Measurements from ENCODE around the gene FBXO3. TPM values are rescaled to one million over a fixed set of nuclear protein-coding genes. Genes with fewer than 3 reads are reported as not detected.

FBXO3 gene
- total RNA-seq, 1 donor from 2014 or later, result 20.9 TPM

- peaks cover 35% of the 10 kb centered on the region for H3K36me3 Mint-ChIP-seq (ENCODE audit: low read depth)
- H3K4me1 Mint-ChIP-seq, result peaks cover 7% of the 10 kb centered on the region
- intact Hi-C loops (cut with micrococcal nuclease), result no loop called here
- H3K4me3 Mint-ChIP-seq, result no peak overlapping the region
- H3K27ac Mint-ChIP-seq, result no peak overlapping the region
- H3K27me3 Mint-ChIP-seq, result no peaks in the 10 kb centered on the region
- no peak for DNase-seq
- H3K9me3 Mint-ChIP-seq, result no peaks in the 10 kb centered on the region
Observed at GRCh38 chr11:33751878-33752277, 22.4 kb downstream of the FBXO3 start.

GRCh38 chr11:33747979-33748378, 26.3 kb downstream of the FBXO3 start:
- H3K36me3 Mint-ChIP-seq (ENCODE audit: low read depth), result peaks cover 23% of the 10 kb centered on the region
- intact Hi-C loops (cut with micrococcal nuclease), result no loop called here
- no peaks in the 10 kb centered on the region for H3K27me3 Mint-ChIP-seq

GRCh38 chr11:33743291-33743690, 31.0 kb downstream of the FBXO3 start:
- Mint-ChIP-seq H3K27ac (no peak overlapping the region), H3K4me1 (no peaks in the 10 kb centered on the region), H3K27me3 (peaks cover 3% of the 10 kb centered on the region), H3K4me3 (no peak overlapping the region), H3K9me3 (no peaks in the 10 kb centered on the region), H3K36me3 (ENCODE audit: low read depth) (peaks cover 15% of the 10 kb centered on the region)
- DNase-seq, result no peak
- intact Hi-C loops (cut with micrococcal nuclease), result loop anchor here (2.0 kb wide), 2 partner anchors 200 to 380 kb away; no protein-coding TSS in a partner anchor

More at GRCh38 chr11:33747979-33748378, 26.3 kb downstream of the FBXO3 start:
- DNase-seq, result no peak
- no peak overlapping the region for H3K4me3 Mint-ChIP-seq
- no peak overlapping the region for H3K27ac Mint-ChIP-seq
- no peaks in the 10 kb centered on the region for H3K4me1 Mint-ChIP-seq
- no peaks in the 10 kb centered on the region for H3K9me3 Mint-ChIP-seq

GRCh38 chr11:33742249-33742851, 32.0 kb downstream of the FBXO3 start:
- no peaks in the 10 kb centered on the region for H3K9me3 Mint-ChIP-seq
- DNase-seq, result no peak
- H3K27ac Mint-ChIP-seq, result no peak overlapping the region
- H3K4me3 Mint-ChIP-seq, result no peak overlapping the region
- H3K27me3 Mint-ChIP-seq, result peaks cover 3% of the 10 kb centered on the region
- peaks cover 13% of the 10 kb centered on the region for H3K36me3 Mint-ChIP-seq (ENCODE audit: low read depth)
- H3K4me1 Mint-ChIP-seq, result no peaks in the 10 kb centered on the region
- intact Hi-C loops (cut with micrococcal nuclease), result loop anchor here (1.0 to 2.0 kb wide), 3 partner anchors 26 to 380 kb away; no protein-coding TSS in a partner anchor

GRCh38 chr11:33741806-33742205, 32.5 kb downstream of the FBXO3 start:
- H3K27ac Mint-ChIP-seq, result no peak overlapping the region
- H3K4me3 Mint-ChIP-seq, result no peak overlapping the region
- DNase-seq, result no peak
- H3K9me3 Mint-ChIP-seq, result no peaks in the 10 kb centered on the region
- intact Hi-C loops (cut with micrococcal nuclease), result loop anchor here (1.0 to 2.0 kb wide), 3 partner anchors 26 to 379 kb away; no protein-coding TSS in a partner anchor
- H3K36me3 Mint-ChIP-seq (ENCODE audit: low read depth), result peaks cover 10% of the 10 kb centered on the region
- peaks cover 7% of the 10 kb centered on the region for H3K27me3 Mint-ChIP-seq
- H3K4me1 Mint-ChIP-seq, result peaks cover 2% of the 10 kb centered on the region

- Mint-ChIP-seq H3K4me1 (peaks cover 28% of the 10 kb centered on the region), H3K9me3 (no peaks in the 10 kb centered on the region), H3K36me3 (ENCODE audit: low read depth) (peaks cover 19% of the 10 kb centered on the region), H3K27me3 (peaks cover 8% of the 10 kb centered on the region), H3K27ac (no peak overlapping the region), H3K4me3 (no peak overlapping the region)
- intact Hi-C loops (cut with micrococcal nuclease), result loop anchor here (10.0 kb wide), 3 partner anchors 573 to 1597 kb away; partner anchors contain the start of genes CSTF3 and QSER1
- DNase-seq, result no peak
Observed at GRCh38 chr11:33737362-33737821, 36.9 kb downstream of the FBXO3 start.

- Mint-ChIP-seq H3K4me1 (peaks cover 36% of the 10 kb centered on the region), H3K4me3 (peak within 1 kb of the TSS; percentile 90), H3K9me3 (no peaks in the 10 kb centered on the region), H3K27ac (peak within 1 kb of the TSS; percentile 89), H3K36me3 (ENCODE audit: low read depth) (peaks cover 23% of the 10 kb centered on the region), H3K27me3 (peaks cover 8% of the 10 kb centered on the region)
- DNase-seq, result peak; percentile 97
- intact Hi-C loops (cut with micrococcal nuclease), result loop anchor here (1.0 to 10.0 kb wide), 5 partner anchors 36 to 1599 kb away; partner anchors contain the start of genes C11orf91, CSTF3, FBXO3 and QSER1
Observed at GRCh38 chr11:33736148-33736812, 38.0 kb downstream of the FBXO3 start, which contains the start of gene CD59. Gene CD59 (minus strand): TSS chr11:33736423. CDS start chr11:33722445, 13,978 bp downstream.

- H3K9me3 Mint-ChIP-seq, result no peaks in the 10 kb centered on the region
- H3K27ac Mint-ChIP-seq, result peak overlapping the region; percentile 89
- H3K27me3 Mint-ChIP-seq, result peaks cover 8% of the 10 kb centered on the region
- DNase-seq, result peak; percentile 85
- peak overlapping the region; percentile 90 for H3K4me3 Mint-ChIP-seq
- intact Hi-C loops (cut with micrococcal nuclease), result loop anchor here (1.0 to 10.0 kb wide), 7 partner anchors 12 to 1599 kb away; partner anchors contain the start of genes C11orf91, CSTF3, FBXO3 and HIPK3
- H3K4me1 Mint-ChIP-seq, result peaks cover 38% of the 10 kb centered on the region
- H3K36me3 Mint-ChIP-seq (ENCODE audit: low read depth), result peaks cover 24% of the 10 kb centered on the region
Observed at GRCh38 chr11:33735271-33736147, 38.8 kb downstream of the FBXO3 start.

- H3K9me3 Mint-ChIP-seq, result no peaks in the 10 kb centered on the region
- peak overlapping the region; percentile 89 for H3K27ac Mint-ChIP-seq
- H3K27me3 Mint-ChIP-seq, result peaks cover 8% of the 10 kb centered on the region
- DNase-seq, result no peak
- intact Hi-C loops (cut with micrococcal nuclease), result loop anchor here (1.0 to 10.0 kb wide), 6 partner anchors 11 to 1600 kb away; partner anchors contain the start of genes CSTF3, HIPK3, LMO2 and QSER1
- peaks cover 27% of the 10 kb centered on the region for H3K36me3 Mint-ChIP-seq (ENCODE audit: low read depth)
- H3K4me1 Mint-ChIP-seq, result peaks cover 38% of the 10 kb centered on the region
- peak overlapping the region; percentile 90 for H3K4me3 Mint-ChIP-seq
Observed at GRCh38 chr11:33734441-33735270, 39.7 kb downstream of the FBXO3 start.

GRCh38 chr11:33733980-33734379, 40.3 kb downstream of the FBXO3 start:
- Mint-ChIP-seq H3K9me3 (no peaks in the 10 kb centered on the region), H3K36me3 (ENCODE audit: low read depth) (peaks cover 31% of the 10 kb centered on the region), H3K27me3 (peaks cover 8% of the 10 kb centered on the region), H3K4me1 (peaks cover 40% of the 10 kb centered on the region), H3K4me3 (peak overlapping the region; percentile 90), H3K27ac (no peak overlapping the region)
- intact Hi-C loops (cut with micrococcal nuclease), result loop anchor here (2.0 to 10.0 kb wide), 5 partner anchors 158 to 1601 kb away; partner anchors contain the start of genes CSTF3, HIPK3, LMO2 and QSER1
- DNase-seq, result no peak

- Mint-ChIP-seq H3K4me1 (peaks cover 44% of the 10 kb centered on the region), H3K9me3 (no peaks in the 10 kb centered on the region), H3K27me3 (peaks cover 2% of the 10 kb centered on the region), H3K4me3 (peak overlapping the region; percentile 62), H3K36me3 (ENCODE audit: low read depth) (peaks cover 40% of the 10 kb centered on the region), H3K27ac (peak overlapping the region; percentile 74)
- intact Hi-C loops (cut with micrococcal nuclease), result loop anchor here (1.0 to 10.0 kb wide), 5 partner anchors 9 to 1603 kb away; partner anchors contain the start of genes CSTF3, LMO2 and QSER1
- no peak for DNase-seq
Observed at GRCh38 chr11:33731723-33732531, 42.4 kb downstream of the FBXO3 start.

- intact Hi-C loops (cut with micrococcal nuclease), result loop anchor here (1.0 to 10.0 kb wide), 5 partner anchors 7 to 1604 kb away; partner anchors contain the start of genes CSTF3, LMO2 and QSER1
- no peak overlapping the region for H3K4me3 Mint-ChIP-seq
- H3K27me3 Mint-ChIP-seq, result peaks cover 2% of the 10 kb centered on the region
- peaks cover 48% of the 10 kb centered on the region for H3K4me1 Mint-ChIP-seq
- no peak overlapping the region for H3K27ac Mint-ChIP-seq
- H3K9me3 Mint-ChIP-seq, result peaks cover 2% of the 10 kb centered on the region
- no peak for DNase-seq
- peaks cover 47% of the 10 kb centered on the region for H3K36me3 Mint-ChIP-seq (ENCODE audit: low read depth)
Observed at GRCh38 chr11:33730716-33731115, 43.6 kb downstream of the FBXO3 start.

Measured in activated CD4-positive, alpha-beta T cell treated with anti-CD3 and anti-CD28 coated beads, Interleukin-2, amount 10 ng/mL, durations not matched to agents 24 days and 14 days (primary cell).